Choroid plexus epithelial cell (primary cell): ENCODE data around the gene PDAP1.

Experiments used
- DNase-seq: peaks from one replicate; pipeline ENCODE4 v3.0.0-alpha.2; 2010; ENCODE audit warnings: low read depth
- H3K4me3 ChIP-seq: 2 replicates; pipeline ENCODE4 v1.5.1; 2011; ENCODE audit warnings: low read depth, mild to moderate bottlenecking, control low read depth, low read length, moderate library complexity
- TF ChIP-seq, protein P1 (sequence below): conservative IDR thresholded peaks from 2 replicates; pipeline ENCODE4 v1.5.1; 2011; ENCODE audit warnings: low read depth, mild to moderate bottlenecking, control low read depth, inconsistent platforms, low read length, moderate library complexity

PDAP1 gene

DNA sequence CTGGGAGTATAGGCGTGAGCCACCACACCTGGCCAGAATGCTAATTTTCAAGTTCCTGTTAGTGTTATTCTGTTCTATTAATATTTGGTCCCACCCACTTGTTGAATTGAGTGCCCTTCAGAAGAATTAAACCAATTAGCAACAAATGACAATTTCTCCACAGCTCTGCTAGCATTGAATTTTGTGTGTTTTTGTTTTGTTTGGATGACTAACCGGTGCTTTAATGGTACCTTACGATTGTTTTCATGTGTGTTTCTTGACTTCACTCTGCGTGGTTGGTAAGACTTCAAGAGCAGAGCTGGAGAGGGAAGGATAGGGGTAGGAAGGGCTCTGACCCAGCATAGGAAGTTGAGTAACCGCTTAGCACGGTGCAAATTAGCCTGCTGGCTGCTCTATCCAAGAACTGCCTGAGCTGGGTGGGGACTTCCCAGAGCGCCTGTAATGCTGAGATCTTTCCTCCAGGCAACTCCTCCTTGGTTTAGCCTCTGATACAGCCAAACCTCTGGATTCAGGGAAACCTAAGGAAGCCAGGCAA, 29.3 kb downstream of the PDAP1 start:
- H3K4me3 ChIP-seq = no peak overlapping the region
- TF ChIP-seq, protein P1, sequence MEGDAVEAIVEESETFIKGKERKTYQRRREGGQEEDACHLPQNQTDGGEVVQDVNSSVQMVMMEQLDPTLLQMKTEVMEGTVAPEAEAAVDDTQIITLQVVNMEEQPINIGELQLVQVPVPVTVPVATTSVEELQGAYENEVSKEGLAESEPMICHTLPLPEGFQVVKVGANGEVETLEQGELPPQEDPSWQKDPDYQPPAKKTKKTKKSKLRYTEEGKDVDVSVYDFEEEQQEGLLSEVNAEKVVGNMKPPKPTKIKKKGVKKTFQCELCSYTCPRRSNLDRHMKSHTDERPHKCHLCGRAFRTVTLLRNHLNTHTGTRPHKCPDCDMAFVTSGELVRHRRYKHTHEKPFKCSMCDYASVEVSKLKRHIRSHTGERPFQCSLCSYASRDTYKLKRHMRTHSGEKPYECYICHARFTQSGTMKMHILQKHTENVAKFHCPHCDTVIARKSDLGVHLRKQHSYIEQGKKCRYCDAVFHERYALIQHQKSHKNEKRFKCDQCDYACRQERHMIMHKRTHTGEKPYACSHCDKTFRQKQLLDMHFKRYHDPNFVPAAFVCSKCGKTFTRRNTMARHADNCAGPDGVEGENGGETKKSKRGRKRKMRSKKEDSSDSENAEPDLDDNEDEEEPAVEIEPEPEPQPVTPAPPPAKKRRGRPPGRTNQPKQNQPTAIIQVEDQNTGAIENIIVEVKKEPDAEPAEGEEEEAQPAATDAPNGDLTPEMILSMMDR = no peak
- peak; percentile 90 for DNase-seq

DNA sequence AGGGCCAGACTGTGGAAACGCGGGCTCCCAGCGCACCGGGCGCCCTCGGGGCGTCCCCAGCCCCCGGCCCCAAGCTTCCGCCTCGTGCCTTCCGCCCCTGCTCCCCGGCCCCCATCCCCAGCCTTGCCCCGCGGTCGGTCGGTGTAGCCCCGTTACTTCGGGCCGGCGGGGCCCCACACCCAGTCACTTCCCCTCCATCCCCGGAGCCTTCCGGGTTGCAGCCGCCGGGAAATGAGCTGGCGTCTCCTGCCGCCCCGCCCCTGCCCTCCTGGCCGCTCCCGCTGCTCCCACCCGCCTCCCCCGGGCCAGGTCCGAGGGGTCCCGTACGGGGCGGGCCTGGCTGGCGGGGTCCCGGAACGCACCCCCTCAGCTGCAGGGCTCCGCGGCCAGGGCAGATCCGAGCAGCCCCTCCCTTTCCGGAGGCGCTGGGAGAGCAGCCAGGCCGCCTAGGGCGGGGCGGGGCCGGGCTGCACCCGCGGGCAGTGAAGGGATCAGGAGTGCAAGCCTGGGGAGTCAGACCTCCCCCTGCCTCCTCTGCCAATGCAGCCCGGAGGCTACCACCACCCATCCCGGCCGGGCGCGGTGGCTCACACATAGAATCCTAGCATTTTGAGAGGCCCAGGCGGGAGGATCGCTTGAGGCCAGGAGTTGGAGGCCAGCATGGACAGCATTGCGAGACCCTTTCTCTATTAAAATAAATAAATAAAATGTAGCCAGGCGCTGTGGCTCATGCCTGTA, 33.2 kb downstream of the PDAP1 start:
- peak; percentile 61 for DNase-seq
- peak overlapping the region; percentile 72 for H3K4me3 ChIP-seq
- TF ChIP-seq, protein P1 = no peak

DNA sequence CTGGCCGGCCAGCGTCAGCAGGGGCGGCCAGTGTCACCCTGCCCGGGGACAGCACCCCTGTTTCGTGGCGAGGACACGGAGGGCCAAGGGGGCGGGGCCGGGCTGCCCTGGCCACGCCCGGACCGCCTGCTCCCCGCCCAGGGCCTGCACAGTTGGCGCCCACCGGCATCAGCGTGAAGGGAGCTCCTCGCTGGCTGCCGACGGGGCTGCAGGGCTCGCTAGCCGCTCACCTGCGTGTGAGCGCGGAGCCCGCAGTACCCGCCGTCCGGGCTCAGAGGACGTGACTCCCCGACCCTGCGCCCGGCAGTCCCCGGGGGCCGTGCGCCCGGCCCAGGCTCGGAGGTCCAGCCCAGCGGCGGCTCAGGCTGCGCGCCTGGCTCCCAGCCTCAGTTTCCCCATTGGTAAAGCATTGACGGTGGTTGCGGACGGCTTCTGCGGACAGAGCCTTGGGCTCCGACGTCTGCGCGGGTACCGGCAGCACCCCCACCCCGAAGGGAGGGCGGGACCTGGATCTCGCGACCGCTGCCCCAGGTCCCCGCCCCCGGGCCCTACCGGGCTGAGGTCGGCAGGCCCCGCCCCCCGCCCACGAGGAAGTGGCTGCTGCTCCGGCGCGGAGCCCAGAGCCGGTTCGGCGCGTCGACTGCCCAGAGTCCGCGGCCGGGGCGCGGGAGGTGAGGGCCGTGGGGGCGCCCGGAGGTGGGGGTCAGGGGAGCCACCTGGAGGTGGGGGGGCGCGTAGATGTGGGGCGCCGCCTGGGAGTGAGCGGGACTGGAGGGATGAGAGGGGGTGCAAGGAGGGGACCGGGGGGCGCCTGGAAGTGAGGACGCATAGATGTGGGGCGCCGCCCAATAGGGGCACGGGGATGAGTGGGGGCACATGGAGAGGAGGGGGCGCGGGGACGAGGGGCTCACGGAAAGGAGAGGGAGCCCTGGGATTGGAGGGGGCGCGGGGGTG, 34.0 kb downstream of the PDAP1 start, which contains the start of gene ARPC1B:
Gene ARPC1B (plus strand): TSS at position 620 of the 954 bp plus-strand sequence. CDS start 10,985 bp downstream, outside the sequence.
- H3K4me3 ChIP-seq = peak within 1 kb of the TSS; percentile 72
- TF ChIP-seq, protein P1 = no peak
- peak; percentile 65 for DNase-seq

DNA sequence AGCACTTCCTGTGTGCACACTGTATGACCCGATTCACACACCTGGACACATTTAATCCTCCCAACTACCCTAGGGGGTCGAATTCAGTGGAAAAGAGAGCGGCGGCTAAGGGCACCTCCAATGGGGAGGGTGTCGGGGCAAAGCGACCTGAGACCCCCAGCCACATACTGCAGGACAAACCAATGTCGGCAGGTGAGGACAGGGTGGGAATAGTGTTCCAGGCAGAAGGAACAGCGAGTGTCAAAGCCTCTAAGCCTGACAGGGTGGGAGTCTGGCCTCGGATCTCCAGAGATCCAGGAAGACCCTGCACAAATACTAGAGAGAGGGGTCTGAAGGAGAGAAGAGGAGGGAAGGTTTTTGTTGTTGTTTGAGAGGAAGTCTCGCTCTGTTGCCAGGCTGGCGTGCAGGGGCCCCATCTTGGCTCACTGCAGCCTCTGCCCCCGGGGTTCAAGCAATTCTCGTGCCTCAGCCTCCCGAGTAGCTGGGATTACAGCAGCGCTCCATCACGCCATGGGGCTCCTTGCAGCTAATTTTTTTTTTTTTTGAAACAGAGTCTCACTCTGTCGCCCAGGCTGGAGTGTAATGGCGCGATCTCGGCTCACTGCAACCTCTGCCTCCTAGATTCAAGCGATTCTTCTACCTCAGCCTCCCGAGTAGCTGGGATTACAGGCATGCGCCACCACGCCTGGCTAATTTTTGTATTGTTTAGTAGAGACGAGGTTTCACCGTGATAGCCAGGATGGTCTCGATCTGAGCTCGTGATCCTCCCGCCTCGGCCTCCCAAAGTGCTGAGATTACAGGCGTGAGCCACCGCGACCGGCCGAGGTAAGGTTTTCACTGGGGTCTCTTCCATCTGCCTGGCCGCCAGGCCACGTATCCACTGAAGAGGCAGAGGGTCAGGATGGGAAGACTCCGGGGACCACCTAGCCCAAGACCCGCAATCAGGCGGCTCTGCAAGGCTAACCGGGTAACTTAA, 35.0 kb downstream of the PDAP1 start:
- no peak for DNase-seq
- TF ChIP-seq, protein P1 = no peak
- H3K4me3 ChIP-seq = peak overlapping the region; percentile 72

DNA sequence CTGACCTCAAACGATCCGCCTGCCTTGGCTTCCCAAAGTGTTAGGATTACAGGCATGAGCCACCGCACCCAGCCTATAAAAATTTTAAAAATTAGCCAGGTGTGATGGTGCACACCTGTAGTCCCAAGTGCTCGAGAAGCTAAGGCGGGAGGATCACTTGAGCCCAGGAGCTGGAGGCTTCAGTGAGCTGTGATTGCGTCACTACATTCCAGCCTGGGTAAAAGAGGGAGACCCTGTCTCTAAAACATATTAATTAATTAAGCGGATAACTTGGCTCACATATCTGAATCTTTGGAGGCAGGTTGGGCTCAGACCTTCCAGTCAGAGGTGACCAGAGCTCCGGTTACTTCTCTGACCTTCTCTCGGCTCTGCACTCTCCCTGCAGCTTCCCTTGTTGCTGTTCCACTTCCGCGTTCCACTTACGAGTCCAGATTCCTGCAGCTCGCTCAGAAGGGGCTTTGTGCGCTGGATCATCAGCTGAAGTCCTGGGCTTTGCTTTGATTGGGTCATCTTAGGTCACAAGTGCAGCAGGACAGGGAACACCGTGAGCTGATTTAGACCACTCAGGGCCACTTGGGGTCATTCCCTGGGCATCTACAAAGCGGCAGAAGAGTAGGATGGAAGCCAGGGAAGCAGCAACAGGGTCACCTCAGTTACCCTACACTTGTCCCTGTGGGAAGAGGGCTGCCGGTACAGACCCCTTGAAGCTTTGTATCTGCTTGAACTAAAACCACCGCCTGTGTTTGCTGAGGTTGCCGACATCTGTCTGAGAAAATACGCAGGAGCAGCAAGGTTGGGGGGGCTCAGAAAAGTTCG, 35.9 kb downstream of the PDAP1 start:
- peak; percentile 74 for DNase-seq
- peak overlapping the region; percentile 44 for H3K4me3 ChIP-seq
- TF ChIP-seq, protein P1 = no peak
